Fibroblast of pulmonary artery (primary cell): Measurements from ENCODE around the gene TMEM260.
A peak's percentile ranks its signal among the peaks of the same experiment; 100 is the strongest.

Experiments used
- DNase-seq: peaks from one replicate; pipeline ENCODE4 v3.0.0-alpha.2; 2010; ENCODE audit warnings: low read depth
- H3K4me3 ChIP-seq: replicated peaks from 2 replicates; pipeline ENCODE4 v1.5.1; 2011; ENCODE audit warnings: low read depth, mild to moderate bottlenecking, control low read depth, low read length, moderate library complexity
- TF ChIP-seq, protein P1 (sequence below): IDR thresholded peaks from 2 replicates; pipeline ENCODE4 v1.5.1; 2011; ENCODE audit warnings: mild to moderate bottlenecking, control low read depth, low read length, inconsistent platforms; ENCODE audit errors: missing control alignments

The TMEM260 gene

DNA sequence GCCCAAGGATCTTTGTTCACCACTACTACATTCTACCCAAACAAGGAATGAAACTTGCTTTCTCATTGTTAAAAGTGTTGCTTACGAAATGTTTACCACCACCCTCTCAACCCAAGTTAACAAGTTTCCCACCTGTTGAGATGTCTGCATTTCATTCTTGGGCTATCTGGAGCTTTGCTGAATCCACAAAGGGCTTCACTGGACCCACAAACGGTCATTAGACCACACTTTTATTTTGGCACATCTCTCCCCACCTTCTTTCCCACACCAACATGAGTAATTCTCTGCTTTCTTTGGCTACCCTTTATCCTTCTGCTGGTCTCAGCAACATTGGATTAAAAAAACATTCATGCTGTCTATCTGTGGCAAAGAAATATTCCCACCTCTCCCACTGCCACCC is 78.0 kb downstream of the TMEM260 start:
- DNase-seq = no peak
- no peak overlapping the region for H3K4me3 ChIP-seq
- TF ChIP-seq, protein P1, sequence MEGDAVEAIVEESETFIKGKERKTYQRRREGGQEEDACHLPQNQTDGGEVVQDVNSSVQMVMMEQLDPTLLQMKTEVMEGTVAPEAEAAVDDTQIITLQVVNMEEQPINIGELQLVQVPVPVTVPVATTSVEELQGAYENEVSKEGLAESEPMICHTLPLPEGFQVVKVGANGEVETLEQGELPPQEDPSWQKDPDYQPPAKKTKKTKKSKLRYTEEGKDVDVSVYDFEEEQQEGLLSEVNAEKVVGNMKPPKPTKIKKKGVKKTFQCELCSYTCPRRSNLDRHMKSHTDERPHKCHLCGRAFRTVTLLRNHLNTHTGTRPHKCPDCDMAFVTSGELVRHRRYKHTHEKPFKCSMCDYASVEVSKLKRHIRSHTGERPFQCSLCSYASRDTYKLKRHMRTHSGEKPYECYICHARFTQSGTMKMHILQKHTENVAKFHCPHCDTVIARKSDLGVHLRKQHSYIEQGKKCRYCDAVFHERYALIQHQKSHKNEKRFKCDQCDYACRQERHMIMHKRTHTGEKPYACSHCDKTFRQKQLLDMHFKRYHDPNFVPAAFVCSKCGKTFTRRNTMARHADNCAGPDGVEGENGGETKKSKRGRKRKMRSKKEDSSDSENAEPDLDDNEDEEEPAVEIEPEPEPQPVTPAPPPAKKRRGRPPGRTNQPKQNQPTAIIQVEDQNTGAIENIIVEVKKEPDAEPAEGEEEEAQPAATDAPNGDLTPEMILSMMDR = no peak

DNA sequence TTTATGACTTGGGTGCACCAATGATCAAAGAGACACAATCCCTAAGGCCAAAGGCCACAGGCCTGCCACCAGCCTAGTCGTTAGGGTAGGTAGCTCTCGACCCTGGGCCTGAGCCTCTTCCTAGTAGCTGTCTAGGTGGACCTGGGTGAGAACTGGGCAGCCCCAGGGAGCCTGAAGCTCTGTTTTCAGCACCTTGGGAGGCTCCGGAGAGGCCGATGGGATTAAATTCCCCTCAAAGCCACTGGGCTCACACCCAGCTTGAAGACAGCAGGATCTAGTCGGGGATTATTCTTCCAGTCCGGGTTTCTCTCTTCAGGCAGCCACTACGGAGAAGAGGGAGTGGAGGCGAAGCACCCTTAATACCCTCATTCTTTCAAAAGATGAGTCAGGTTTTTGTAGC is 79.8 kb downstream of the TMEM260 start:
- no peak overlapping the region for H3K4me3 ChIP-seq
- TF ChIP-seq, protein P1 = no peak
- no peak for DNase-seq

DNA sequence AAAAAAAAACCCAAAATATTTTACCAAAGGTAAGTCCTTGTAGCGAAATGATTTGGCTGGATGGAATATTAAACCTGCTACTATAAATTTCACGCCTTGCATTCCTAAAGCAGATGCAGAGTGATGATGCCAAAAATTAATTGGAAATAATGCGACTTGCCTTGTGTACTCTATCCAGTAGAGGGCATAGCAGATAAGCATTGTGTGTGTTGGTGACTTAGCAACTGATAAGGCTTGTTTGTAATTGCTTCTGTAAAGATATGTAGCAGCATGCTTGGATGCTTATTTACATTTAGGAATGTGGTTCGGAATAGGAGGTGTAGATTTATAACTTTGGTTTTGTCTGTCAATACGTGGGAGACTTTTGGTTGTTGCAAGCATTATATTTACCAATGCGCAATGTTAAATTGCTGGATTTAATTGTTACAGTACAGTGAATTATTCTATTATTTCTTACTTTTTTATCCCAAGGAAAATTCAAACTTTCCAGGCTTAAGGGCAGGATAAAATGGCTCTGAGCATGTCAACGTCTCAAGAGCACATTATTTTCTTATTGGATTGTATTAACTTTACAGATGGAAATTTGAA is 80.5 kb downstream of the TMEM260 start:
- no peak overlapping the region for H3K4me3 ChIP-seq
- DNase-seq = peak; percentile 62
- TF ChIP-seq, protein P1 = peak; percentile 81

DNA sequence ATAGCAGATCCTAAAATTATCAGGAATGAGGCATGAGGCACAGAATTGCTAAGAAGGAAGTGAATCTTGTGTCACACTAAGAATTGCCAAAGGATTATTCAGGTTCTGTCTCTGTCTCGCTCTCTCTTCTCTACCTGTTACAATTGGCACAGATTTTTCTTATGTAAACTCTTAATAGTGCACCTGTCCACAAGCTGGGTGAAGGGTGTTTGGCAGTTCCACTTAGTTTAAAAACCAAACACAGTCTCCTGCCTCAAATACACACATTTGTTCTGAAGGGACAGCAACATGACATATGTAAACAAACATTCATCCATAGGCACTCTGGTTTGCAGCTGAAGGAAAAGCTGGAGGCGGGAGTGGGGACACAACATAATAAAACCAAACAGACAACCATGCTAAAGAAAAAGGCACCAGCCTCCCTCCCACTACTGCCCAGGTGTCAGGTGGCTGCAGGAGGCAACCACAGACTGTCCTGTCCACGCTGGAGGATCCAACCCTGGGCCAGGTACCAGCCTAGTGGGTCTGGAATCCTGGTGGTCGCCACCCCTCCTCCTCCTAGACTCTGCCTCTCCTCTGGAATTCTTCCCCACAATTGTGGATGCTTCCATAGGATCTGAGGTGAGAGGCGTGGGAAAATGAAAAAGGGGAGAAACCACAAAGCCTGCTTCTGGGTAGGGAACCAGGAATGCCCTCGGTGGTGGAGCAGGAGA is 81.2 kb downstream of the TMEM260 start:
- TF ChIP-seq, protein P1 = no peak

DNA sequence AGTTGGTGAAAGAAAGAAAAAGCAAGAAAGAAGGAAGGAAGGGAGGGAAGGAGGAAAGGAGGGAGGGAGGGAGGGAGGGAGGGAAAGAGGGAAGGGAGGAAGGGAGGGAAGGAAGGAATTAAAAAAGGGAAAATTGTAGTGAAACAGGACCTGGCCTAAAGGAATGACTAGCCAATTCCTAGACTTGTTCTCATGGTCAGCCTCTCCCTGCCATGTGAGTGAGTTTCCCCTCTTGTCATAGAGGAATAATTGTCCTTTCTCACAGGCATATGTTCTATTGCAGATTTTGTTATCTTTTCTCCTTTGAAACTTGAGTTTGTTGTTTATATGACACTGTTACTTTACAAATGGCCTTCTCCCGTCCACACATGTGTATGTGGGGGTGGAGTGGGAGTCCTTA is 81.9 kb downstream of the TMEM260 start:
- TF ChIP-seq, protein P1 = no peak
- H3K4me3 ChIP-seq = no peak overlapping the region
- no peak for DNase-seq

More for the DNA sequence above, 81.2 kb downstream of the TMEM260 start:
- H3K4me3 ChIP-seq = no peak overlapping the region
- DNase-seq = no peak

DNA sequence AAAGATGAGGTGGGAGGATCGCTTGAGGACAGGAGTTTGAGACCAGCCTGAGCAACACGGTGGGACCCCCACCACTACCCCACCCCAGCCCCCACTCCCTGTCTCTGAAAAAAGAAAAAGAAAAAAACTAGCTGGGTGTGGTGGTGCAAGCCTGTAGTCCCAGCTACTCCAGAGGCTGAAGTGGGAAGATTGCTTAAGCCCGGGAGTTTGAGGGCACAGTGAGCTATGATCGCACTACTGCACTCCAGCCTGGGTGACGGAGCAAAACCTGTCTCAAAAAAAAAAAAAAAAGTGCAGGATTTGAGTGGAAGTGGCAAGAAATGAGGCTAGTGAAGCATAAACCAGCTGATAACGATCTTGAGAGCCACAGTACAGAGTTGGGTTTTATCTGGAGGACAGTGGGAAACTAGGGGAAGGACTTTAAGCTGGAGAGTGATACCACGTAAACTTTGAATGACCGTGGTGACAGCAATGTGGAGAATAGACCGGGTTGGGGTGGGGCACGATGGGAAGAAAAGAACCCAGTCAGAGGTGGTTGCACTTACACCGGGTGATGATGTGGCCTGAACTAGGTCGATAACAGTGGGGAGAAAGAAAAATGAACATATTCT is 85.3 kb downstream of the TMEM260 start:
- TF ChIP-seq, protein P1 = no peak
- no peak overlapping the region for H3K4me3 ChIP-seq
- DNase-seq = no peak

DNA sequence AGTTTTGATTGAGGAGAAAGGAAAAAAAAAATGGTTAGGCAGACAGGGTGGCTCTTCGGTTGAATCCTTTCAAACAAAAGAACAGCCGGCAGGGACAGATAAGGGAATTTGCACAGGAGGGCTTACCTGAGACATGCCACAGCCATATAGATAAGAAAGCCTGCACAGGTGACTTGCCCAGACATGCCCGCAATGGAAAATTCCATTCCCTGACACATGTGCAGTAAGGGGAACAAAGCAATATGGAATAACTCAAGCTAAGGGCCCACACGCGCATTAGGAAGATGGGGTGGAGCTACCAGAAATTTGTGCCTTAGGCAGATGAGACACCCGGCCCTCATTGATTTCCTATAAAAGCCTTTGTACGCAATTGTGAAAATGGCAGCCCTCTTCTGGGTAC is 86.7 kb downstream of the TMEM260 start:
- no peak overlapping the region for H3K4me3 ChIP-seq
- DNase-seq = no peak
- TF ChIP-seq, protein P1 = no peak
